Nephron (organoid): ENCODE results near the gene CCL23.

Experiments
- H3K27ac Mint-ChIP-seq, 3 experiments: 2 replicates each; pipeline ENCODE4 v1.8.0; 2020; ENCODE audit warnings: mixed read lengths in 3 of 3, mild to moderate bottlenecking in 2 of 3, moderate library complexity in 1 of 3
- H3K27me3 Mint-ChIP-seq: 2 replicates; pipeline ENCODE4 v1.8.0; 2021; ENCODE audit warnings: low read depth, mild to moderate bottlenecking, moderate library complexity, mixed read lengths
- H3K36me3 Mint-ChIP-seq: 2 replicates; pipeline ENCODE4 v1.8.0; 2020; ENCODE audit warnings: low read depth, mixed read lengths
- H3K4me1 Mint-ChIP-seq: 2 replicates; pipeline ENCODE4 v1.8.0; 2020; ENCODE audit warnings: mixed read lengths
- H3K4me3 Mint-ChIP-seq, 3 experiments: 2 replicates each; pipeline ENCODE4 v1.8.0; 2020; ENCODE audit warnings: mild to moderate bottlenecking in 3 of 3, mixed read lengths in 3 of 3, moderate library complexity in 2 of 3
- H3K9me3 Mint-ChIP-seq: 2 replicates; pipeline ENCODE4 v1.8.0; 2020; ENCODE audit warnings: mixed read lengths
- TF ChIP-seq, protein P1 (sequence below), 3 experiments: fragments of 200-600 bp; sonication (generic); IDR thresholded peaks; one replicate each; pipeline ENCODE4 v1.5.0; 2021; ENCODE audit warnings: antibody characterized with exemption in 3 of 3; ENCODE audit not compliant: unreplicated experiment in 3 of 3

The CCL23 gene

DNA sequence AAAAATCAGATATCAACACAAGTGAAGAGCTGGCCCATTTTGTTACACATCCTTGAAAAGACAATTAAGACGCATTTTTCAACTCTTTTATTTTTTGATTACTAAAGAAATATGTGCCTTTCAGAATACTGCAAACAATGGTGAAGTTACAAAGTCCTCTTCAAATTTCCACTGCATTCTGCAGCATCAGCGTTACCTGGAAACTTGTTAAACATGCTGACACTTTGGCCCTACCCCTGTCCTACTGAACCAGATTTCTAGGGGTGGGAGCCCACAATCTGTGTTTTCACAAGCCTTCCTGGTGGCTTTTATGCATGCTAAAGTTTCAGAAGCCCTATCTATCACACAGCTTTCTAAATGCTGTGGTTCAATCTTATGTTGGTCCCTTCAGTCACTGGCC lies 26.7 kb downstream of the CCL23 start:
- no peaks in the 10 kb centered on the region for H3K4me1 Mint-ChIP-seq
- no peak overlapping the region for H3K27ac Mint-ChIP-seq
- H3K36me3 Mint-ChIP-seq = no peaks in the 10 kb centered on the region
- H3K27me3 Mint-ChIP-seq = no peaks in the 10 kb centered on the region
- no peak overlapping the region for H3K4me3 Mint-ChIP-seq
- TF ChIP-seq, protein P1, sequence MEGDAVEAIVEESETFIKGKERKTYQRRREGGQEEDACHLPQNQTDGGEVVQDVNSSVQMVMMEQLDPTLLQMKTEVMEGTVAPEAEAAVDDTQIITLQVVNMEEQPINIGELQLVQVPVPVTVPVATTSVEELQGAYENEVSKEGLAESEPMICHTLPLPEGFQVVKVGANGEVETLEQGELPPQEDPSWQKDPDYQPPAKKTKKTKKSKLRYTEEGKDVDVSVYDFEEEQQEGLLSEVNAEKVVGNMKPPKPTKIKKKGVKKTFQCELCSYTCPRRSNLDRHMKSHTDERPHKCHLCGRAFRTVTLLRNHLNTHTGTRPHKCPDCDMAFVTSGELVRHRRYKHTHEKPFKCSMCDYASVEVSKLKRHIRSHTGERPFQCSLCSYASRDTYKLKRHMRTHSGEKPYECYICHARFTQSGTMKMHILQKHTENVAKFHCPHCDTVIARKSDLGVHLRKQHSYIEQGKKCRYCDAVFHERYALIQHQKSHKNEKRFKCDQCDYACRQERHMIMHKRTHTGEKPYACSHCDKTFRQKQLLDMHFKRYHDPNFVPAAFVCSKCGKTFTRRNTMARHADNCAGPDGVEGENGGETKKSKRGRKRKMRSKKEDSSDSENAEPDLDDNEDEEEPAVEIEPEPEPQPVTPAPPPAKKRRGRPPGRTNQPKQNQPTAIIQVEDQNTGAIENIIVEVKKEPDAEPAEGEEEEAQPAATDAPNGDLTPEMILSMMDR (IDR thresholded peaks at IDR 0.05; ENCODE audit: unreplicated experiment in 3 of 3) = no peak
- H3K9me3 Mint-ChIP-seq = peaks cover 10% of the 10 kb centered on the region

DNA sequence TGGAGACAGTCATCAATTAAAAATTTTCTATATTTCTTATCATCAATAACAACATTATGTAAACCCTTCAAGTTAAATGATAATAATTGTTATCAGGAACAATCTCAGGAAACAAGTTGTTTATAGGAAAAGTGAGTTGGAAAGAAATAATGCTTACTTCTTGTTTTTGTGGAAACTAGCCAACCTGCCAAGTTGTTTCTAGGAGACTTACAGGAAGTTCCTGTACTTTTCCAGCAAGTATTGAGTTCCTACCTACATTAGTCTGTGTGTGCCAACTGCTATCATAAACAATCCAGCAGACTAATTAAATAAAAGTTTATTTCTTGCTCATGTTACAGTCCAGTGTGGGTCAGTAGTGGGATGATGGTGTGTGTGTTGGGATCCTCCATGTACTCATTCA lies 29.6 kb downstream of the CCL23 start:
- H3K4me3 Mint-ChIP-seq = no peak overlapping the region
- no peaks in the 10 kb centered on the region for H3K36me3 Mint-ChIP-seq
- H3K9me3 Mint-ChIP-seq = peaks cover 8% of the 10 kb centered on the region
- H3K4me1 Mint-ChIP-seq = no peaks in the 10 kb centered on the region
- peaks cover 9% of the 10 kb centered on the region for H3K27me3 Mint-ChIP-seq
- TF ChIP-seq, protein P1 (IDR thresholded peaks at IDR 0.05; ENCODE audit: unreplicated experiment in 3 of 3) = no peak
- H3K27ac Mint-ChIP-seq = no peak overlapping the region

DNA sequence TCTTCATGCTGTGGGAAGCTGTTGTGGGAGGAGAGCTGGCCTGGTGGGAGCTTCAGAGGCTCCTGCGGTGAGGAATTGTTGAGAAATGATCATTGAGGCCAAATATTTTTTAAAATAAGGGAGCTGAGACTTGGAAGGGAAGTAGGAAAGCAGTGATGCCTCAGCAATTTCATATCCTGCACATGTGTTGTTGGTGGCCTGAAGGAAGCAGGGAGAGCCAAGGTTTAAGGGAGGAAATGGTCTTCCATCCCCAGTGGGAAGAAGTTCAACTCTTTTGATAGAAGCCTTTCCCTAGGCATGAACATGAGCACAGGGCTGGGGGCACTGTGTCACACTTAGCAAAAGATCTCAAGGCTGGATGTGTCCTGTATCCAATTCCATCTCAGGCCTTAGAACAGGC lies 31.1 kb downstream of the CCL23 start, which contains the start of gene CCL14:
CCL14 (minus strand) TSS at position 87 of the 400 bp plus-strand sequence; CDS start at position 7, 80 bp downstream.
- Mint-ChIP-seq H3K27me3 (peaks cover 11% of the 10 kb centered on the region), H3K4me3 (no peak within 1 kb of the TSS), H3K36me3 (no peaks in the 10 kb centered on the region), H3K27ac (peak within 1 kb of the TSS in 1 of 3 experiments; percentile 2), H3K4me1 (no peaks in the 10 kb centered on the region), H3K9me3 (peaks cover 8% of the 10 kb centered on the region)
- TF ChIP-seq, protein P1 (IDR thresholded peaks at IDR 0.05; ENCODE audit: unreplicated experiment in 3 of 3) = no peak

DNA sequence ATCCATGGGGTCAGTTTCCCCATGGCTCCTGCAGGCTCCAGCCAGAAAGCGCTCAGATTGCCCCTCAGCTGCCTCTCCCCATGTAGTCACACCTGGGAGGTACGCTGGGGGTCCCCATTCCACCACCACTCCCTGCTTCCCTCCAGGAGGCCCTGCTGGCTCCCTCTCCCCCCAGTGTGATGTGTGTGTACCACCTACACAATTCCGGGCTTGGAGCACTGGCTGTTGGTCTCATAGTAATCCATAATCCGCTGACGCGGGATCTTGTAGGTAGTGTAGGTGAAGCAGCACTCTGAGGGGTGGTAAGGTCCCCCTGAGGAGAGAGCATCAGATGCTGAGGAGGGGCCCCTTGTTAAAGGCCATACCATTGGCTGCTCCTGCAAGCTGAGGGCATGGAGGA lies 33.6 kb downstream of the CCL23 start:
- TF ChIP-seq, protein P1 (IDR thresholded peaks at IDR 0.05; ENCODE audit: unreplicated experiment in 3 of 3) = no peak
- Mint-ChIP-seq H3K27me3 (peaks cover 20% of the 10 kb centered on the region), H3K4me3 (no peak overlapping the region), H3K9me3 (peaks cover 4% of the 10 kb centered on the region), H3K4me1 (no peaks in the 10 kb centered on the region), H3K36me3 (no peaks in the 10 kb centered on the region), H3K27ac (no peak overlapping the region)

DNA sequence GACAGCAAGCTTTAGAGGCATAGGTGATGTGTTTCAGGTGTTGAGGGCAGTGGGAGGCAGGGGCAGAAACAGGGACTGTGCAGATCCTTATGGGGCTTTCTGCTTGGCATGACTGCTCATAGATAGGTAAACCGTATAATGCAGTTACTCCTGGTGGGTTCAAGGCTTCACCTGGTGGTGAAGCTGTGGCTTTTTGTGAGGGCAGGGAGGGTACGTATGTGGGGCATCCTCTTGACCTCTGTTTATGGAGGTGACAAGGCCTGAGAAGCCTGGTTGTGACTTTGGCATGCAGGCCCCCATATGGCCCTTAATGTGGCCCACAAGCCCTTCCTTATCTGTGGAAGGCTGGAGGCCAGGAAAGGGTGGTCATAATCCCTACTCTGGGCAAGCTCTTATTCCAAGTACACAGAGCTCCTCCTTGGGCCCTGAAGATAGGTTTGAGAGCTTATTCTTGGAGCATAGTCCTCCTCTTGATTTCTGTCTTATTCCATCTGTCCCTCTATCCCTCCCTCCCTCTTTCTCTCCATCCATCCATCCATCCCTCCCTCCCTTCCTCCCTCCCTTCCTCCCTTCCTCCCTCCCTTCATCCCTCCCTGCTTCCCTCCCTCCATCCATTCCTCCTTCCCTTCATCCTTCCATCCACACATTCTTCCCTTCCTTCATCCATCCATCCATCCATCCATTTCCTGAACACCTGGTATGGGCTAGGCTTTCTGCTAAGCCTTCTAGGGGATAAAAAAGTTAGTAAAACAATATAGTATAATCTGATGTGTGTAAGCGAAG lies 35.2 kb downstream of the CCL23 start:
- H3K36me3 Mint-ChIP-seq = no peaks in the 10 kb centered on the region

More for the DNA sequence above, 35.2 kb downstream of the CCL23 start:
- no peak overlapping the region for H3K27ac Mint-ChIP-seq
- no peak overlapping the region for H3K4me3 Mint-ChIP-seq
- TF ChIP-seq, protein P1 (IDR thresholded peaks at IDR 0.05; ENCODE audit: unreplicated experiment in 3 of 3) = no peak
- H3K9me3 Mint-ChIP-seq = no peaks in the 10 kb centered on the region
- H3K27me3 Mint-ChIP-seq = peaks cover 20% of the 10 kb centered on the region
- no peaks in the 10 kb centered on the region for H3K4me1 Mint-ChIP-seq
